ENCODE results near the gene ADAM20. TPM values are rescaled to one million over a fixed set of nuclear protein-coding genes. Genes with fewer than 3 reads are reported as not detected.

Gene ADAM20
- 2.9 and 3.8 TPM in 2 replicates for total RNA-seq

DNA sequence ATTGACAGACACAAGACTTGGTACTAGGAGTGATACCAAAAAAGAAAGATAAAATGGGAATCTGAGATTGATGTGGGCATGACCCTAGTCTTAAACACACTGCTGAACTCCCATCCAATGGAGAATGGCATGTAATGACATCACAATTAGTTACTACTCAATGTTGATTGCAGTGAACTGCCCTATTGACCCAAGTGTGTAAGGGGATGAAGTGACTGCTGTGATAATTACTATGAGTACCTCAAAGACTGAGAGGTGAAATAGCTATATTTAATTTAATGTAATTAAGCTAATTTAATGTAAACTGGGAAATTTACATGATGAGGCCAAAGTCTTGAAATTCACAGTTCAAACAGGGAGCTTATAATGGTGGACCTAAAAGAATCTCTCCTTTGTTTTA is at the start of gene ADAM20:
ADAM20 (minus strand) TSS at position 101 of the 400 bp plus-strand sequence. CDS start 10,247 bp downstream, outside the sequence.

Small RNA genes lying within 50 kb of the gene (small RNA-seq; reads per million reads assigned to genes)
- gene RNU6-659P = not detected

Other genes with a start within 250 kb of the ADAM20 start
- gene COX16, start 175.3 kb downstream of the ADAM20 start, total RNA-seq = 40.8 and 43.8 TPM in 2 replicates
- gene SYNJ2BP, start 117.9 kb downstream of the ADAM20 start, total RNA-seq = 21.9 and 22.5 TPM in 2 replicates
- 0.32 and 0.52 TPM in 2 replicates for gene ADAM21, start 82.8 kb downstream of the ADAM20 start, total RNA-seq
- gene MED6, start 65.7 kb upstream of the ADAM20 start, total RNA-seq = 46.5 and 54.0 TPM in 2 replicates
- 2.6 and 3.5 TPM in 2 replicates for gene TTC9, start 106.9 kb upstream of the ADAM20 start, total RNA-seq

All from articular chondrocyte of knee joint (primary cell).